ENCODE results near the gene KRT26.
A peak's percentile ranks its signal among the peaks of the same experiment; 100 is the strongest.
"Not testable (repeated sequence)": the region's sequence is repeated elsewhere in the genome, so short reads cannot be mapped to it uniquely, and the experiment has no call there.

The KRT26 gene, protein sequence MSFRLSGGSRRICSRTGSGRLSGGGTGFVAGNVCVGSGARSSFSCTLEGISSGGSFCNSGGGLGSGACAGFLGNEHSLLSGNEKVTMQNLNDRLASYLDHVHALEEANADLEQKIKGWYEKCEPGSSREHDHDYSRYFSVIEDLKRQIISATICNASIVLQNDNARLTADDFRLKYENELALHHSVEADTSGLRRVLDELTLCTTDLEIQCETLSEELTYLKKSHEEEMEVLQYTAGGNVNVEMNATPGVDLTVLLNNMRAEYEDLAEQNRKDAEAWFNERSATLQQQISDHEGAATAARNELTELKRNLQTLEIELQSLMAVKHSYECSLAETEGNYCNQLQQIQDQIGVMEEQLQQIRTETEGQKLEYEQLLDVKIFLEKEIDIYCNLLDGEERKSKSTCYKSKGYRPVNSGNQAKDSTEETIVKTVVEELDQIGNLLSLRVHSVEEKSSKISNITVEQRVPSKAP

DNA sequence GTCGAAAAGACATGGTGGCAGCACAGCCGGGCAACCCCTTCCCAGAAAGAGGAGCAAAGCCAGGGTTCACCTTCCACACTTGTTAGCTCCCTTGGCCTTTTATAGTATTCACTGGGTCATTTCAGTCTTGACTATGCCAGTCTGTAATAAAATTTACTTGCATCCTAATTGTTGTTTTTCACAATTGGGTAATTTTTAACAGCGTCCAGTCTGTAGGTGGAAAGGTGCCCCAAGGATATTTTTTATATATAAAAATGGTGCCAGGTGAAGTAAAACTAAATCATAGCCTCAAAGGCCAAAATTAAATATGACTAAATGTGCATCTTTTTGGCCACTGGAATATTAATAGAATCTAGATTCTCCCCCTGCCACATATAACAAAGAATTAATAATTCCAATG is at the start of gene KRT26:
TSS of gene KRT26 (minus strand) at position 101 of the 400 bp plus-strand sequence. CDS start at position 13, 88 bp downstream.
- no peak for DNase-seq

DNA sequence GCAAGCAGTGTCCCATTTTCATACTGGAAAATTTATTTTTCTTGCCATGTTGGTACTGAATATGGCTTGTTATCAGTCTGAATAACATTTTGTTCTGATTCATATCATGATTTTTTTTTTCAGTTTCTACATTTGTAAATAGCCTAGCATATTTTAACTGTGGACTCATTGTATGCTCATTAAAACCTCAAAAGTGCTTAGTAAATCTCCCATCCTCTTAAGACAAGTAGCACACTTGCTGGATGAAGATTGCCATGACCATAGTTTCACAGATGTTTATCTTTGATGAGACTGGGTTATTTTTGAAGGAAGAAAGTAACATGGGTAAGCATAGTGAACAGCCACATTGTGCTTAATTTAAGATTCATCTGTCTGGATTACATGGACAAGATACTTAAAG is 49.5 kb upstream of the KRT26 start:
- no peak for DNase-seq

DNA sequence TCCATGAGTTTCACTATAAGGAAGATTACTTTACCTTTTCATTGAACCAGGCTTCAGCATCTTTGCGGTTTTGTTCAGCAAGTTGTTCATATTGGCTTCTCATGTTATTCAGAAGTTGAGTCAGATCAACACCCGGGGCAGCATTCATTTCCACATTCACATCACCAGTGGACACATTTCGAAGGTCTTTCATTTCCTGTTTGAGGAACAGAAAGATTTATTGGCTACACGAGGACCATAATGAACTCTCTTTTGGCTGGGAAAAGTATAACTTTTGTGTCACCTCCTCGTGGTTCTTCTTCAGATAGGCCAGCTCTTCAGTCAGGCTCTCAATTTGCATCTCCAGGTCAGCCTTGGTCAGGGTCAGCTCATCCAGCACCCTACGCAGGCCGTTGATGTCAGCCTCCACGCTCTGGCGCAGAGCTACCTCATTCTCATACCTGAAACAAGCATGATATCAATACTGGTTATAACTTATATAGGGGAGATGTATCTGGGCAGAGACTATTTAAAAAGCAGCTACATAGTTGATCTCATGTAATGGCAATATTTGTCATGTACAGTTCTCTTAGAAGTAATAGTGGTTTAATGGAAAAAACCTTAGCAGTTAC is 48.3 kb upstream of the KRT26 start:
- DNase-seq: no peak

DNA sequence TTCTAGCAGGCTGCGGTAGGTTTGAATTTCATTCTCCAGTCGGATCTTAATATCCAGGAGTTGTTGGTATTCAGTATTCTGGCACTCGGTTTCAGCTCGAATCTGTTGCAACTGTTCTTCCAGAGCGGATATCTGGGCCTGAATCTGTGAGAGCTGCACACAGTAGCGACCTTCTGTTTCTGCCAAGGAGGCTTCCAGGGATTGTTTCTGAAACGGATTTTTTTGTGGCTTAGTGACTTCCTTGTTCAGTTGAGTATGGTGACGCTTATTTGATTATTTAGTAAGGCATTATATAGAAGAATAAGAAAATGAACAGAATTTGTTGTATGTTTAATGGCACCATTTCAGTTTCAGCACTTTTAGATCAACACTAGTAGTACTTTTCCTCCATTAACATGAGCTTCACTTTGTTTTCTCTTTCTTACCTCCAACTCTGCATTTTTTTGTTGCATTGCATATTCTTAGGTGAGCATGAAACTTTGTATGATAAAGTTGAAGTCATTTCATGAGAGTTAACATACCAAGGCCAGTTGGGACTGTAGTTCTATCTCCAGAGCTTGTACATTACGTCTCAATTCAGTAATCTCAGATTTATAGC is 47.6 kb upstream of the KRT26 start:
- DNase-seq: no peak

DNA sequence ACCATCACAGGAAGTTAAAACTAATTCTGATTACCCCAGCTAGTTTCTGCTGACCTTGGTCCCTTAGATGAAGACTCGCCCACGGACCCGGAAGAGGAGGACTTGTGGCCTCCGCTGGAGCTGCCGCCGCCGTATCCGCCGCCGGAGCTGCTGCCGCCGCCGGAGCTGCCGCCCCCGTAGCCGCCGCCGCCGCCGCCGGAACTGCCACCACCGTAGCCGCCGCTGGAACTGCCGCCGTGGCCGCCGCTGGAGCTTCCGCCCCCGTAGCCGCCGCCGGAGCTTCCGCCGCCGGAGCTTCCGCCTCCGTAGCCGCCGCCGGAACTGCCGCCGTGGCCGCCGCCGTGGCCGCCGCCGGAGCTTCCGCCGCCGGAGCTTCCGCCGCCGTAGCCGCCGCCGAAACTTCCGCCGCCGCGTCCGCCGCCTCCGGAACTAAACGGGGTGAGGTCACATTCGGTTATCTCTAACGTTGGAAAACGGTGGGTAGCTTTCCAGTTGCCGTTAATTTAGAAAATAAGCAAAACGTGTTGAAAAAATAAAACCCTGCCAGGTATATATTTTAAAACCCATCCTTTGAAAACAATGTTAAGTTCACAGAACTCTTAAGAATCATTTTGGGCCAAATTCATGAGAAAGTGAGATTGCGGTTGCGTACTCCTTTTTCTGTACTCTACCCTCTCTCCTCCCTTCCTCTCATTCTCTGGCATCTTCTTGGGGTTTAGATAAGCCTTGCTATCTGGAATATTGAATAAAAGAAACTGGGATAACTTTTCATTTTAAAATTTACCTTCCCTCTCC is 46.9 kb upstream of the KRT26 start:
- DNase-seq: peak; percentile 92

DNA sequence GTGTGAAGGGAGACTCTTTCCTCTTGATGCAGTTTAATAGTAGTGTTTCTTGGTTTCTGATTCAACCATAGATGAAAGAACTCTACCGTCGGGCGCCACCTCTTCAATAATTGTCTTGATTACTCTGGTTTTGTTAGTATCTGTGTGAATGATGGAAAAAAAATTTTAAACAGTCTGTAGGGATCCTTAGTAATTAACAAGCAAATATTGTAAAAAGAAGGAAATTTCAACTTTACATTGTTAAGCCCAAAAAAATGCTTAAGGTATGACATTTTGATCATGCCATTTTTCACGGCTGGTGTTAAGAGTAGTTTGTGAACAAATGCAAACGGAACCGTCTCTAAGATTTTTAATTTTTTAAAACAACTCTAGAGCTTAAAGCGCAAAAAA is 46.3 kb upstream of the KRT26 start:
- no peak for DNase-seq

DNA sequence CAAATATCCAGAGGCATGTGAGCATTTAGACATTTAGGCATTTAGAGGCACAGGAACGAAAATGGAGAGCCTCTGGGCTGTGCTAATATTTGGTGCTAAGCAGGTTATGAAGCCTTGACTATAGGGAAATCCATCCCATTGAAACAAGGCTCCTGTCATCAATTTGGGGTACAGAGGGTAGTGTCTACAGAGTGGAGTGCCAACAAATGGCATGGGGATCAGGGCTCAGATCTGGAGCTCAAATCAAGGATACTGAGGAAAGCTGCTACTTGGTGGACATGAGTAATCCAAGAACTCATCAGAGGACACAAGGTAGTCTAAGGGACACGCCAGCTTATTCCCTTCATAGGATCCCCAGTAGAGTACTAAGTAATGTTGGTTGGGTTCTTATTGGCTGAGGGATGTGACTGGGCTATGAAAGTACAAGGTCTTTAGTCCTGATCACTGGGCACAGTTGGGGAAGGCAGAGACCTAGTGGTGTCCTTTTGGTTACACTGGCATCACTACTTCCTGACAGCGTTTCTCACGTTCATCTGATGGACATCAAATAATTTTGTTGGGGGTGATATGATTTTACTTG is 45.2 kb upstream of the KRT26 start:
- no peak for DNase-seq

DNA sequence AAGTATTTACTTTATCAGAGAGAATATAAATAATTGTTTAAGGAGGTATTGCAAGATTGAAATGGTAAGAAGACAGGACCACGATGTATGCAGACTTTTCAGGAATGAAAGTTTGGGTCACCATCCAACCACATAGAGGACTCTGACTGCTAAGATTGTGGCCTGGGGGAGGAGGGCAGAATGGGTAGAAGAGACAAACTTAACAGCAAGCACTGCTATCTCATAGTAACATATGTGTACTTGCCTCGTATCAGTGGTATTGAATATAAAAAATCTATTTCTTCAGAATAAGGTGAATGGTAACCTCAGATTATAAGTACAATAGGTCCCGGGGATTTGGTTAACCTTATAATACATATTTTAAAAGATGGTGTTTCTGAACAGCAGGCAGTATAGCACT is 44.6 kb upstream of the KRT26 start:
- DNase-seq: no peak

DNA sequence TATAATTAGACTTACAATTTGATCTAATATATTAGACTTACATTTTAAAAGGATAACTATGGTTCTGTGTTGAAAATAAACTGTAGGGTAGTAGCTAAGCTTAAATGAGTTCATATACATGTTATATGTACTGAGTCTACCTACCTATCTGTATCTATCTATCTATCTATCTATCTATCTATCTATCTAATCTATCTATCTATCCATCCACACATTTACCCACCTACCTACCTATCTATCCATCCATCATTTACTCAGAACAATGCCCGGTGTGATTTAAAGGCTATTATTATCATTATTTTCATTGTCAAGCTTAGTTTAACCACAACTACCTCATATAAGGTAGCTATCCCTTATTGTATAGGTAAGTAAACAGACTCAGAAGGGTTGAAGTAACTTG is 43.4 kb upstream of the KRT26 start:
- no peak for DNase-seq

DNA sequence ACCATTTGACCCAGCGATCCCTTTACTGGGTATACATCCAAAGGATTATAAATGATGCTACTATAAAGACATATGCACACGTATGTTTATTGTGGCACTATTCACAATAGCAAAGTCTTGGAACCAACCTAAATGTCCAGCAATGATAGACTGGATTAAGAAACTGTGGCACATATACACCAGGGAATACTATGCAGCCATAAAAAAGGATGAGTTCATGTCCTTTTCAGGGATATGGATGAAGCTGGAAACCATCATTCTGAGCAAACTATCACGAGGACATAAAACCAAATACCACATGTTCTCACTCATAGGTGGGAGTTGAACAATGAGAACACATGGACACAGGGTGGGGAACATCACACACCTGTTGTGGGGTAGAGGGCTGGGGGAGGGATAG is 42.7 kb upstream of the KRT26 start:
- DNase-seq: not testable (repeated sequence)

DNA sequence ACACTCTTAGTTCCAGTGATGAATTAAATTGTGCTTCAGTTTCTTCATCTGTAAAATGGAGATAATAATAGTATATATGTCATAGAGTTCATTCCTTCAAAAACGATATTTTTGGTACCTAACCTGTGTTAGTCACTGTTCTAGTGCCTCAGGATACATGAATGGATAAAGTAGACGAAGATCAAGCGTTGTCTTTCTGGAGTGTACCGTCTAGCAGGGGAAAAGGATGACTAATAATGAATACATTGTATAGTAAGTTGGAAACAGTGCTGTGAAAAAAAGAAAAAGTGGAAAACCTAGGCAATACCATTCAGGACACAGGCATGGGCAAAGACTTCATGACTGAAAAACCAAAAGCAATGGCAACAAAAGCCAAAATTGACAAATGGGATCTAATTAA is 41.8 kb upstream of the KRT26 start:
- no peak for DNase-seq

DNA sequence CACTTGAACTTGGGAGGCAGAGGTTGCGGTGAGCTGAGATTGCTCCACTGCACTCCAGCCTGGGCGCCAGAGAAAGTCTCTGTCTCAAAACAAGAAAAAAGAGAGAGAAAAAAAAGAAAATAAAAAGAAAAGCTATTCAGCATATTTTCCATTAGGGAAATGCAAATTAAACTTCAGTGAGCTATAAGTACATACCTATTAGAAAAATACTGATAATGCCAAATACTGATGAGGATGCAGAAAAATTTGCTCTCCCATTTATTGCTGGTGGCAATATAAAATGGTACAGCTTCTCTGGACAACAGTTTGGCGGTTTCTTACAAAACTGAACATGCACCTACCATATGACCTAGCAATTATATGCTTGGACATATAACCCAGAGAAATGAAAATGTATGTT is 40.6 kb upstream of the KRT26 start:
- no peak for DNase-seq

DNA sequence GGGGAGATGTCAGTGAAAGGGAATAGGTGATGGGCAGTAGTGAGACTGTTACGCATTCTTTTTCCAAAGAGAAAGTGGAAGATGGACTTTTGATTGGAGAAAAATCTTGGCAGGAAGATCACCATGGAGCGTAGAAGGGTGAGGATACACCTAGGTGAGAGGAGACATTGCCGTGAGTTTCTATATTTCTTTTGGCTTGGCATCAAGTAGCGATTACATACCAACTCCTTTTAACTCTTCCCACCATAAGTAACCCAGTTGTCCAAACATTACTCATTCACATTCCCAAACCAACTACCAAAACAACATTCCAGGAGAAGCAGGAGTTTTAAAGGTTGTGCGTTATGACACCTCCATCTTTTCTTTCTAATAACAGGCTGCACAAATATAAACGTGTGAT is 38.5 kb upstream of the KRT26 start:
- DNase-seq: no peak

DNA sequence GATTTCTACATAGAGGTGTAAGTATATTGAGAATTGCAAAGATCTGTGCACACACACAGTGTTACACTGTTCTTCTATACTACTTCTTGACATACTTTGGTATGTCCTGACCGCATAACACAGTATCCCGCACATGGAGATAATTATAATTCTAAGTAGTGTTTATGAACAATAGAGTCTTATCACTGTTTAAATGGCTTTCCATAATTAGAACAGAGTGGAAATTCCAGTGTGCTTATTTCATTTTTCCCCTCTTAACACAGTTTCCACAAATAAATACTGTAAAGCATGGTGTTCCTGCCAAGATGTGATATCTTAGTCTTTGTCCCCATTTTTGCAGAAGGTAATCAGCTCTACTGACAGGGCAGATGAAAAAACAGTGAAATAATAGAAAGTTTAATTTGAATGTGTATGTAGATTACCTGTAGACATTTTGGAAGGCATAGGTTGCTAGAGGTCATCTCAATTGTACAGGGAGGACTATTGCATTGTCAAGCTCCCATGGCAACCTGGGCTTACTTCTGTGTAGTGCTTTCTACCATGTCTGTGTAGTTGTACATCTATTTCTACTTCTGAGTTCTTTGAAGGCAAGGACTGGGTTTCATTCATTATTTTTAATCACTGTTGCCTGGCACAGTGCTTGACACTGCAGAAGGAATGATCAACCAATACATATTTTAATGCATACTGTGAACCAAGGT is 37.9 kb upstream of the KRT26 start:
- no peak for DNase-seq

DNA sequence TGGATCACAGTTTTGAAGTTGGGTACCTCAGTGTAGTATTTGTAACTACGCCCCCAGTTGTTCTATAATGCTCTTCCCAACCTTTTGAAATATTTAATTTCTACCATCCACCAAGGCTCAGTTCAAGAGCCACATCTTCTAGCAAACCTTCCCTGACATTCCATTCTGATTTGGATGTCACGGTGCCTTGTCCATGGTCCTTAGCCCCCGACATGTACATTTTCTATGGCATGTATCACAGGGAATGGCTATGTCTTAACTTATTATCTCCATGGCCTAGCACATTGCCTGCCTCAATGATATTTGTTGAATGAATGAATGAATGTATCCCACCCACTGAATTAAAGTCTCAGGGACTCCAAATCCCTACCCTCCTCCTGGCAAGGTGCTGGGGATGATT is 34.1 kb upstream of the KRT26 start:
- DNase-seq: no peak

DNA sequence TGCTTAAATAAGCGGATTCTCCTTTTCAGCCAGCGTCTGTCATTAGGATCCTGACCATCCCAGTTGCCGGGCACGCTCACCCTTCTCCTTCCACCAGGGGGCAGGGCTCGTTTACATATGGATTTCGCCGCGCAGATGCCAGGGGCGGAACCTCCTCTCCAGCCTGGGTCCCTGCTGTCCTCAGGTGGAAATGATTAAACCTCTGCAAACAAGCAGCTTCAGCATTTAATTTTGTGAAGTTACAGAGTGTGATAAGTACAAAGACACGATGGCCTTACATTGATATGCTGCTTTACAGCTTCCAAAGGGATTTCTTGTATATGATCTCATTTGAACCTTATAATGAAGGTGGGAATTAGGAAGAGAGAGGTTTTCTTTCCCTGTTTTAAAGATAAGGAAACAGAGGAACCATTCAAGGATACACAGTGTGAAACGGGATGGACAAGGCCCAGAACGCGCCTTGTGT is 31.6 kb upstream of the KRT26 start:
- peak; percentile 83 for DNase-seq

DNA sequence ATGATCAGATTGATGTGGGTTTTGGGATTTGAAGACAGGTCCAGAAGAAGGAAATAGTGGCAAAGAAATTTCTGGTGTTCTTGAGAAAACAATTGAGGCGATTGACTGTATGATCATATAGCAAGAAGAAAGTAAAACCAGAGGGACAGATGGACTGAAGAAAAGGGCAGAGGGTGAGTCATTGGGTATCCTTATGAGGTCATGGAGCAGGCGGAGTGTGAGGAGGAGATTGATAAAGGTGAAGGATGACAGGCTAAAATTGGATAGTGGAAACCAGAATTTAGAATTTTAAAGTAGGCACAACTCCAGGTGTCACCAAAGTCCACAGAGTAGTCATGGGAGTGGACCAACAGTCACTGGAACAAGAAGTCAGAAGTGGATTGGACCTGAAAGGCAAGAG is 29.2 kb upstream of the KRT26 start:
- no peak for DNase-seq

DNA sequence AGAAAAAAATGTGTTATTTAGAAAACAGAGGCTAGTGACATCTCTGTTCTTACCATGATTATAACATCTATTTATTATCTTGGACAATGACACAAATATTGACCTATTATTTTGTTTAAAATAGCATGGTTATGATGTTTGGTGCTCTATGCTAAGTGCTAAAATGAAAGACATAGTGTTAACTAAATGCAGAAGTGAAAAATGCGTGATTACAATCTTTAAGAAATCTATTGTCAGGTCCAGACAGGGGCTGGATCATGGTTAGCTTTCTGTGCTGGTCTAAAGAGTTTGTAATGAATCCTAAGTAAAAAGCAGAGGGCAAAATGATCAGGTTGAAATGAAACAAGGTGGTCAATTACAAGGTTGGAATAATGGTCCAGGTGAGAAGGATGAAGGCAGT is 28.4 kb upstream of the KRT26 start:
- DNase-seq: no peak

DNA sequence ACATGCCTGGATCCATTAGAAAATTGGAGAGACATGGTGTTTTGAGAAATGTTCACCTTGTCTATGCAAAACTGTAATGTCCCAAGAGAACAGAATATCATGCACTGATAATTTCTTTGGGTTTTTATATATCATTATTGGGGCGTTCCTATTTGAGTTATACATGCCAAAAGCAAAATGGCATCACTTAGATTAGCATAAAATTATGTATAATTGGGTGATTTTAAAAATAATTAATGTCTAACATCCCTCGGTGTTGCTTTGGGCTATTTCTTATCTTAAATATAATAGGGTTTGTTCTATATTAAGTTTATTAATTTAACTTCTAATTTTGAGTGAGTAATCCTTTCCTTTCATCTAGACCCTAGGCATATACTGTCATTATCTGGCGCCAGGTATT is 27.9 kb upstream of the KRT26 start, which contains the start of gene KRT28:
TSS of gene KRT28 (minus strand) at position 101 of the 400 bp plus-strand sequence. CDS start at position 35, 66 bp downstream.
- no peak for DNase-seq

DNA sequence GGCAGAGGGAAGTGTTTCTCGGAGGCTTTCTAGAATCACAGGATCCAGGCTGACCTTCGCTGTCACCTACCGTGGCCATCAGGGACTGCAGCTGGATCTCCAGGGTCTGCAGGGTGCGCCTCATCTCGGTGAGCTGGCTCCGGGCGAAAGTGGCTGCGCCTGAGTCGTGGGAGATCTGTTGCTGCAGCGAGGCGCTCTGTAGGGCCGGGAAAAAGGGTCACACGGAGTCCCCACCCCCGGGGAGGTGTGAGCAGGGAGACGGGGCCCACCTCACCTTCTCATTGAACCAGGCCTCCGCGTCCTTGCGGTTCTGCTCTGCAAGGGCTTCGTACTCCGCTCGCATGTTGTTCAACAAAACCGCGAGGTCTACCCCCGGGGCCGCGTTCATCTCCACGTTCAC is 24.8 kb upstream of the KRT26 start:
- no peak for DNase-seq

DNA sequence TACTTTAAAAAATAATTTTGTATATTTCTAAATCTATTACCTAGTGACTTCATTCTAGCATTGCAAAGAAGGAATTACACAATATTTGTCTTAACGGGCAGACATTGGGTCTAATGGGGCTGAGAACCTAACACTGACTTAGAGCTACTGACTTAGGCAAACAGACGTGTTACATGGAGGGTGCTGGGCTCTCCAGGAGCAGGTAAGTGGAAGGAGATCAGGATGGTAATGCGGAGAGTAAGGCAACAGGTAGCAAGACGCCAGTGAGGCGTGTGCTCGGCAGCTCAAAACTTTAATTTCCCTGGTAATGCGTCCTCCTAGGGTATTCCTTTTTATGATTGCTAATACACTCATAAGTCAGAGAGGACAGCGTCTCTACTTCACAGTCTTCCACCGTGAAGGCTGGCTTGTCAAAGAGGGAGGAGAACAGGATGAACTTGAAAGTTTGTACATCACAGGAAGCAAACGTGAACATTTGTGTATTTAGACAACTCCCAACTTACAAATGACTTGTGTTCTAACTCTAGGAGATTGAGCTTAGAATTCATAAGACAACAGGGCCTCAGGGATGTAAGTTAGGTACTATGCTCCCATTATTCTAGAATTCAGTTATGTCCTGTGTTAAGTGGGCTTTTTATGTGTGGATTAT is 23.1 kb upstream of the KRT26 start:
- DNase-seq: no peak

DNA sequence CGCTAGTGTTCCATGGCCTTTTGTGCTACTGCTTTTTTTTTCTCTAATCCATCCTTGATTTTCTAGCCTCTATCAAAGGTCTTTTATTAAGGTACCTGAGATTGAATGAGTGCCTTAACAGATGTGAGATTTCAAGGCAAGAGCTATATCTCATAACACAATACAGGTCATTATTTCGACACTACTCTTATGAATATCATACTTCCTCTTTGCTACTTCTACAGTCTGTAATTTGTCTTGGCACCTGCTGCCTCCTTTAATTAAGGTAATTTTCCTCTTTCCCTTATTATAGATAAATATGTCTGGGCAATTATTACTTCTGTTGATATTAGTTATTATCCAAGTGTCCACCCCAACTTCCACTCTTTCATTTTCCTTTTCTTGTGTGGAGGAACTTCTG is 22.5 kb upstream of the KRT26 start:
- DNase-seq: no peak
